ENCODE results near the gene KNDC1. TPM values are rescaled to one million over a fixed set of nuclear protein-coding genes. Genes with fewer than 3 reads are reported as not detected.

Gene KNDC1
- total and polyA plus RNA-seq, 2 of the 4 experiments (the other 2 are of a cell fraction) = 0.18 to 1.1 TPM

GRCh38 chr10:133214468-133215410, 54.7 kb downstream of the KNDC1 start (continued):
- TF ChIP-seq USF2 (IDR thresholded peaks at IDR 0.05; ENCODE audit: low read depth, low read length) = no peak
- TF ChIP-seq SMC3 (IDR thresholded peaks at IDR 0.05; ENCODE audit: low read depth, low read length) = no peak
- no peak for TF ChIP-seq MAZ (IDR thresholded peaks at IDR 0.05; ENCODE audit: borderline replicate concordance, low read depth, low read length)
- no peak for TF ChIP-seq CEBPB (IDR thresholded peaks at IDR 0.05; ENCODE audit: low read depth, low read length)
- TF ChIP-seq RAD21 (IDR thresholded peaks at IDR 0.05; ENCODE audit: low read length) = no peak
